ENCODE data around the gene ZFC3H1. TPM values are rescaled to one million over a fixed set of nuclear protein-coding genes. Genes with fewer than 3 reads are reported as not detected.

ZFC3H1 gene, protein sequence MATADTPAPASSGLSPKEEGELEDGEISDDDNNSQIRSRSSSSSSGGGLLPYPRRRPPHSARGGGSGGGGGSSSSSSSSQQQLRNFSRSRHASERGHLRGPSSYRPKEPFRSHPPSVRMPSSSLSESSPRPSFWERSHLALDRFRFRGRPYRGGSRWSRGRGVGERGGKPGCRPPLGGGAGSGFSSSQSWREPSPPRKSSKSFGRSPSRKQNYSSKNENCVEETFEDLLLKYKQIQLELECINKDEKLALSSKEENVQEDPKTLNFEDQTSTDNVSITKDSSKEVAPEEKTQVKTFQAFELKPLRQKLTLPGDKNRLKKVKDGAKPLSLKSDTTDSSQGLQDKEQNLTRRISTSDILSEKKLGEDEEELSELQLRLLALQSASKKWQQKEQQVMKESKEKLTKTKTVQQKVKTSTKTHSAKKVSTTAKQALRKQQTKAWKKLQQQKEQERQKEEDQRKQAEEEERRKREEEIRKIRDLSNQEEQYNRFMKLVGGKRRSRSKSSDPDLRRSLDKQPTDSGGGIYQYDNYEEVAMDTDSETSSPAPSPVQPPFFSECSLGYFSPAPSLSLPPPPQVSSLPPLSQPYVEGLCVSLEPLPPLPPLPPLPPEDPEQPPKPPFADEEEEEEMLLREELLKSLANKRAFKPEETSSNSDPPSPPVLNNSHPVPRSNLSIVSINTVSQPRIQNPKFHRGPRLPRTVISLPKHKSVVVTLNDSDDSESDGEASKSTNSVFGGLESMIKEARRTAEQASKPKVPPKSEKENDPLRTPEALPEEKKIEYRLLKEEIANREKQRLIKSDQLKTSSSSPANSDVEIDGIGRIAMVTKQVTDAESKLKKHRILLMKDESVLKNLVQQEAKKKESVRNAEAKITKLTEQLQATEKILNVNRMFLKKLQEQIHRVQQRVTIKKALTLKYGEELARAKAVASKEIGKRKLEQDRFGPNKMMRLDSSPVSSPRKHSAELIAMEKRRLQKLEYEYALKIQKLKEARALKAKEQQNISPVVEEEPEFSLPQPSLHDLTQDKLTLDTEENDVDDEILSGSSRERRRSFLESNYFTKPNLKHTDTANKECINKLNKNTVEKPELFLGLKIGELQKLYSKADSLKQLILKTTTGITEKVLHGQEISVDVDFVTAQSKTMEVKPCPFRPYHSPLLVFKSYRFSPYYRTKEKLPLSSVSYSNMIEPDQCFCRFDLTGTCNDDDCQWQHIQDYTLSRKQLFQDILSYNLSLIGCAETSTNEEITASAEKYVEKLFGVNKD (N-terminal part only)
- 16.8 and 28.6 TPM in 2 replicates for total RNA-seq (2012; rRNA removed)
- 16.8 and 23.3 TPM in 2 replicates for polyA plus RNA-seq (2012; rRNA removed)
- 3.9 and 5.0 TPM in 2 replicates for polyA plus RNA-seq (2012; cell fraction: cytosol; rRNA removed)
- 30.3 and 186 TPM in 2 replicates for polyA plus RNA-seq (2012; cell fraction: nucleus; rRNA removed; ENCODE audit: low replicate concordance)
- percentile 98 among the genes with signal in this experiment for Bru-seq, nascent RNA
- percentile 94 among the genes with signal in this experiment for BruChase-seq, experiment 1, labeled RNA remaining after a 6-hour chase
- percentile 97 among the genes with signal in this experiment for BruChase-seq, experiment 2, labeled RNA remaining after a 2-hour chase
- long read RNA-seq, full-length matches to known transcripts, result 6 of 31 reads
- long read RNA-seq, partial matches to known transcripts, result 19 of 31 reads
- long read RNA-seq, other reads (novel, unspliced or antisense), result 6 of 31 reads

DNA sequence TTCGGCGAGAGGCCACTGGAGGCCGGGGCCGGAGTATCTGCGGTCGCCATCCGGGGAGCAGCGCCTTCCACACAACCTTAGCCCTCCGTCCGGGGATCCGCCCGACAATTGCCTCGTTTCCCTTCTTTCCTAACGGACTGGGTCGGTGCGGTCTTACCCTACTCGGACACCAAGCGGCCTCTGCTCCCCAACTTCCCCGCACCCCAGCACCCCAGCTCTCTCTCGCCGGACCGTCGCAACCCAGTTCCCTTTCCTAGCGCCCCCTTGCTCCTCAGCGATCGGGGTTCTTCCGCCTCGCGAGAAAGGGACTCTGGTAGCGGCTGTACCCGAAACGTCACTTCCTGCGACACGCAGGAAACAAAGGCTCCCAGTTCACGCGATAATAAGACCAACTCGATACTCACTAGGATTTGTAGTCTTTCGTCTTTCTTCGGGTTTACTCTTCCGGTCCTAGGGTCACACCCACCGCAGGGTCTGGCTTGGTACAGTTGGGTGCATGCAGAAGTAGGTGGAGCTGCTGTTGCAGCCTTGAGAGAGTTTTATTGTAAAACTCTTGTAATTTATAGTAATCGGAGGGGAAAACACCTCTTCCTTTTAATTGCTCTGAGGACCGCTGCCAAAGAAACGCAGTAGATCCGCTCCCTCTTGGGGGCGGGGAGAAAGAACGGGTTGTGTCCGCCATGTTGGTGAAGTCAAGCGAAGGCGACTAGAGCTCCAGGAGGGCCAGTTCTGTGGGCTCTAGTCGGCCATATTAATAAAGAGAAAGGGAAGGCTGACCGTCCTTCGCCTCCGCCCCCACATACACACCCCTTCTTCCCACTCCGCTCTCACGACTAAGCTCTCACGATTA lies at the start of gene ZFC3H1, which contains the start of gene THAP2:
ZFC3H1 (minus strand) TSS at position 288 of the 850 bp plus-strand sequence; CDS start at position 50, 238 bp downstream.
THAP2 (plus strand) TSS at position 741 of the 850 bp plus-strand sequence. CDS start 209 bp downstream, outside the sequence.
- H2BK20ac ChIP-seq (ENCODE audit: low read depth, low read length), result no peak within 1 kb of the TSS
- peak within 1 kb of the TSS; percentile 70 to 79 for H4K8ac ChIP-seq (ENCODE audit: low read depth in 2 of 2, low read length in 2 of 2)
- POLR2A ChIA-PET (ENCODE audit: unreplicated experiment), result interaction anchor here (0.6 to 0.8 kb wide), 2 partner anchors 8 to 50 kb away, joined by 3 to 4 read pairs; no protein-coding TSS in a partner anchor
- H2AFZ ChIP-seq (replicated peaks; ENCODE audit: low read length, poor library complexity), result peak within 1 kb of the TSS; percentile 90
- H3K27me3 ChIP-seq (ENCODE audit: control insufficient read depth, insufficient read depth, low read length), result no peaks in the 10 kb centered on the region
- H2BK5ac ChIP-seq (ENCODE audit: low read depth, low read length, poor library complexity, severe bottlenecking), result peak within 1 kb of the TSS; percentile 90
- peak within 1 kb of the TSS; percentile 88 for H3K56ac ChIP-seq (ENCODE audit: extremely low read depth, insufficient read depth, low read length)
- H3K9me1 ChIP-seq (ENCODE audit: insufficient read depth, low read length), result no peaks in the 10 kb centered on the region
- H3K4me3 ChIP-seq (ENCODE audit: insufficient read depth, low read depth, low read length), result peak within 1 kb of the TSS; percentile 68
- H4K5ac ChIP-seq (ENCODE audit: low read depth, low read length), result peak within 1 kb of the TSS; percentile 44
- peak within 1 kb of the TSS; percentile 99 for H2AK9ac ChIP-seq (replicated peaks; ENCODE audit: low read depth, low read length, poor library complexity)
- peak within 1 kb of the TSS; percentile 62 for H3K18ac ChIP-seq (ENCODE audit: low read depth, low read length)
- H2BK15ac ChIP-seq (ENCODE audit: low read depth, low read length), result peak within 1 kb of the TSS; percentile 44; the same call in 2 of the 3 replicates
- DNase-seq (peak; percentile 100), ATAC-seq (ENCODE audit: low read depth) (peak; percentile 91)
- H2BK120ac ChIP-seq (ENCODE audit: low read depth, low read length), result peak within 1 kb of the TSS; percentile 68
- peak within 1 kb of the TSS; percentile 67 for H4K91ac ChIP-seq (ENCODE audit: insufficient read depth, low read depth, low read length)
- H3K27ac ChIP-seq (ENCODE audit: insufficient read depth, low read length), result peak within 1 kb of the TSS; percentile 95
- dilution Hi-C loops (cut with HindIII; ENCODE audit: low sequenced_read_pairs, unreplicated experiment) (no loop called here), in situ Hi-C loops (cut with MboI; ENCODE audit: low sequenced_read_pairs) (loop anchor here (10.0 to 25.0 kb wide), 2 partner anchors 91 to 599 kb away; partner anchors contain the start of genes RAB21 and TRHDE), intact Hi-C loops (cut with micrococcal nuclease) (loop anchor here (1.0 to 5.0 kb wide), 2 partner anchors 23 to 84 kb away; partner anchors contain the start of gene TMEM19)
- H3K9ac ChIP-seq (ENCODE audit: low read depth, low read length), result peak within 1 kb of the TSS; percentile 95
- CTCF ChIA-PET, result interaction anchor here (0.7 to 2.0 kb wide), 3 partner anchors 11 to 183 kb away, joined by 3 to 10 read pairs (median 3); no protein-coding TSS in a partner anchor
- no peaks in the 10 kb centered on the region for H3K4me1 ChIP-seq (ENCODE audit: control insufficient read depth, insufficient read depth, low read length)
- no TSS peak for BruUV-seq (replicated peaks)
- peaks cover 6% of the 10 kb centered on the region for H3K36me3 ChIP-seq (ENCODE audit: control insufficient read depth, insufficient read depth, low read length)
- H3K4me2 ChIP-seq (ENCODE audit: low read depth, low read length), result peak within 1 kb of the TSS; percentile 86
- peaks cover 23% of the 10 kb centered on the region for H4K20me1 ChIP-seq (ENCODE audit: insufficient read depth, low read length)
- H3K79me1 ChIP-seq (ENCODE audit: low read depth in 1 of 2, low read length in 2 of 2), result peaks cover 8 to 22% of the 10 kb centered on the region in 2 experiments; a peak in 3 of 4 replicates
- H3K9me3 ChIP-seq (ENCODE audit: control insufficient read depth, insufficient read depth, low read length), result no peaks in the 10 kb centered on the region
- H2AK5ac ChIP-seq (ENCODE audit: low read depth, low read length), result peak within 1 kb of the TSS; percentile 94
- 2% methylated on average over 18 of the region's 57 CpGs; no CpG with 5 or more reads in 1 of the 2 experiments for WGBS, 2 experiments (ENCODE audit: extremely low coverage in 2 of 2, insufficient read length in 1 of 2)
- H3K14ac ChIP-seq (replicated peaks; ENCODE audit: low read depth, low read length), result peak within 1 kb of the TSS; percentile 89
- H3K23ac ChIP-seq (ENCODE audit: low read depth, low read length), result peak within 1 kb of the TSS; percentile 99
- peak within 1 kb of the TSS; percentile 94 for H3K4ac ChIP-seq (ENCODE audit: low read depth, low read length)
- TF ChIP-seq CEBPB (IDR thresholded peaks at IDR 0.05; ENCODE audit: low read depth, low read length), result no peak
- TF ChIP-seq MXI1 (IDR thresholded peaks at IDR 0.05; ENCODE audit: borderline replicate concordance, low read depth, low read length), result peak; percentile 79; the same call in 1 of the 2 replicates
- TF ChIP-seq MAFK (IDR thresholded peaks at IDR 0.05; ENCODE audit: low read depth, low read length), result no peak
- TF ChIP-seq RCOR1 (IDR thresholded peaks at IDR 0.05; ENCODE audit: insufficient replicate concordance, low read length), result no peak
- no peak for TF ChIP-seq FOS (IDR thresholded peaks at IDR 0.05; ENCODE audit: low read depth, low read length)
- TF ChIP-seq, protein P1, sequence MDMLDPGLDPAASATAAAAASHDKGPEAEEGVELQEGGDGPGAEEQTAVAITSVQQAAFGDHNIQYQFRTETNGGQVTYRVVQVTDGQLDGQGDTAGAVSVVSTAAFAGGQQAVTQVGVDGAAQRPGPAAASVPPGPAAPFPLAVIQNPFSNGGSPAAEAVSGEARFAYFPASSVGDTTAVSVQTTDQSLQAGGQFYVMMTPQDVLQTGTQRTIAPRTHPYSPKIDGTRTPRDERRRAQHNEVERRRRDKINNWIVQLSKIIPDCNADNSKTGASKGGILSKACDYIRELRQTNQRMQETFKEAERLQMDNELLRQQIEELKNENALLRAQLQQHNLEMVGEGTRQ (IDR thresholded peaks at IDR 0.05; ENCODE audit: low read depth, low read length), result no peak; the same call in 1 of the 2 replicates
- no peak; the same call in 1 of the 2 replicates for TF ChIP-seq MAZ (IDR thresholded peaks at IDR 0.05; ENCODE audit: borderline replicate concordance, low read depth, low read length)
- peak; percentile 95 for TF ChIP-seq POLR2A (IDR thresholded peaks at IDR 0.05; ENCODE audit: low read depth, low read length)
- no peak for TF ChIP-seq RAD21 (IDR thresholded peaks at IDR 0.05; ENCODE audit: low read length)

Measured in IMR-90 (cell line).